ENCODE results near the gene SP2.

Gene SP2

DNA sequence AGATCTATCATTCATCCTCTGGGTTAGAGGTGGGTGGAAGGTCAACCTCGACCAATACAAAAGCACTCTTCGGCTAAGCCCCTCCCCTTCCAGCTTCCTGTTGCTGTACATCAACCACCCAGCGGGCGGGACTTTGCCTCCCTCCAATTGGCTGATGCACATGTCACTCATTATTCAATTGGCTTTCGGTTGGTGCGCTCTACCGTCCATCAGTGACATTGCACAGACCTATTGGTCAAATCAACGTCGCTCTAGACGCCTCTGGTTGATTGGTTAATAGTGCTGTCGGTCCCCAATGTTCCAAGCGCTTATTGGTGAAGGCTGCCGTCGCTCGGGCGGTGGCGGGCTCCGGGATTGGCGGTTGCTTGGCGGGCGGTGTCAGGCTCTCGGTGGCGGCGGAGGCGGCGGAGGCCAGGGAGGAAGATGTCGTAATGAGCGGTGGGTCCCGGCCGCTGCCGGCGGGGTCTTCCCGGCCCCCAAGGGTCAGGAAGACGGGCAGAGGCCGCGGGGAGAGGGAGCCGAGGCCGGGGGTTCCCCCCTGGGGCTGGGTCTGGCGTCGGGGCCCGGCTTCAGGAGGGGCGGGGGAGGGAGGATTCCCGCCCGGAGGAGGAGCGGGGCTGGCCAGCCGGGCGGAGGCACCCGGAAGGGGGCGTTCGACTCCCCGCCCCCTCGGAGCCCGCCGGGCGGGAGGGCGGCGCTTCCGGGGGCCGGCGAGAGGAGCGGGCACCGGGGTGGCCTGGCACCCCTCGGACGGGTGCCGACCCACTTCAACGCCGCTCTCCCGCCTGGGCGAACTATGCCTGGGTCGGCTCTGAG is at the start of gene SP2:
TSS of gene SP2 (plus strand) at position 381 of the 816 bp plus-strand sequence. CDS start at position 432, 51 bp downstream.
- peak; percentile 98 for FAIRE-seq

DNA sequence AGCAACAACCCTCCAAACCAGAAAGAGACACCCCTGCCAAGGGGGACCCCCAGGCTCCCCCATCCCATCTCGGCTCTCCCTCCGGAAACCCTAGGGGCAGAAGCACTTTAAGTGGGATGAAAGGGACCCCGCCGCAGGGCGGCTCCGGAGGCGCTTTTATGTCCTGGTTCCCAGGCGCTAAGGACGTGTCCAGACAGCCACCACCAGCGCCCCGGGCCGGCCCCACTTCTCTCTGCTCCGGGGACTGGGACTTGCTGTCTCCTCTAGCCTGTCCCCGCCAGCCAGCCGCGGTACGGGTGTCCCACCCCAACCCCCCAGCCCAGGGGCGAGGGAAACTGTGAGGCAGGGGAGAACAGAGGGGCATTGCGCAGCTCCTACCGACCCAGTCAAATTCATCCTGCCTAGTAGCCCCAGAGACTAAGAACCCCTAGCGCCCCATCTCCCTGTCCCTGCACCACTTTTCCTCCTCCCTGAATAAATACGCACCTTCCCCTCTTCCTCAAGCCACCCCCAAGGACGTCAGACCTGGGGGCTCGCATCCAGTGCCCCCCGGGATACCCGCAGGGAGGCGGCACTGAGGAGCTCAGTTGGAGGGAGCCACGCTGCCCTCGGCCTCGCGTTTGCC is 49.2 kb upstream of the SP2 start:
- no peak for FAIRE-seq

DNA sequence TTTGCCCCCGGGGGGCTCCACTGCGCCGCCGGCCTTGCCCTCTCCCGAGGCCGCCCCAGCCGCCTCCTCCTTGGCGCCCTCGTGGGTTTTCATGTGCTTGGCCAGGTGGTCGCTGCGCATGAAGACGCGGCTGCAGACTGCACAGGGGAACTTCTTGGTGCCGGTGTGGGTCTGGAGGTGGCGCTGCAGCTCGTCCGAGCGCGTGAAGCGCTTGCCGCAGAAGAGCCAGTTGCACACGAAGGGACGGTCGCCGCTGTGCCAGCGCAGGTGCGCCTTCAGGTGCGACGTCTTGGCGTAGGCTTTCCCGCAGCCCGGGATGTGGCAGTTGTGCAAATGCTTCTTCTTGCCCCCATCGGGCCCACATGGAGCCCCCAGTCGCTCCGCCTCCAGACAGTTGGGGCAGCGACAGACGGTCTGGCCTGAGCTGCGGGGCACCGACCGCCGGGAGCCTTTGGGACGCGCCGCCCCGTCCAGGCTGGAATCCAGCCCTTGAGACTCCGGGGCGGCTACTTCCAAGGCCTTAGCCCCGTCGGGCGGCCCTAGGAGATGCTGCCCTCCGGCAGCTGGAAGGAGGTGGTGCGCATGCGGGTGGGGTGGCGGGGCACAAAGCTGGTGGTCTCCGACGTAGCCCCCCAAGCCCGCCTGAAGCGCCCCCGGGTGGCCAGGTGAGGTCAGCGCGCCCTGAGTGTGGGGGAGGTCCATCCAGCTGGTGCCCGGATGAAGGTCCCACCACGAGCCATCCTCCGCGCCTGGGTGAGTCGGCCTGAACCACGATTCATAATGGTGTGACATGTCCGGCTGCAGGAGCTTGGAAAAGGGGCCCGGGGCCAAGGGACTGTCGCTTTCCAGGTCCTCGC is 48.5 kb upstream of the SP2 start:
- FAIRE-seq: no peak

DNA sequence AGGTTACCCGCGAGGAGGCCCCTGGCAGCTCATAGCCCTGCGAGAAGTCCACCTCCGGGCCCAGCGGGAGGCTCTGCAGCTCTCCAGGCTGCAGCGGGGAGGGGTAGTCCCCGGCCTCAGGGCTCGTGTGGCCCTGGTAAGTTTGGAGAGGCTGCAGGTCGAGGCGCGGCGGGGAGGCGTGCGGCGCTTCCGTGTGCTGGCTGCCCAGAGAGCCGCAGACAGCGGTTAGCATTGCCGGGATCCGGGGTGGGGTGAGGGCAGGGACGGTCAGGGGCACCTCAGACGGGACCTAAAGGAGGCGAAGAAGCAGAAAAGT is 47.9 kb upstream of the SP2 start:
- no peak for FAIRE-seq

DNA sequence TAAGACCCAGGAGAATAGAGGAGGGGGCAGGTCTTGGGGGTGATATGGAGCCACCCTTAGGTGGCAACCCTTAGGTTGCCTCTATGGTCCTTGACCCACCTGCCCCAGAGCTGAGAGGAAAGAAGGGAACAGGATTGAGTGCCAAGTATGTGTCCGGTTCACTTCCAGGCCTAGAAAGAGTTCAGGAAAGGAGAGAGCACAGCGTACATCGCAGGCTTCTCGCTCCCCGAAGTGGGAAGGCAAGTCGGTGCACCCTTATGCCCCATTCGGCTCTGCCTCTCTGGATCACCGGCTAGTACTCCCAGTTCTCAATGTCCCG is 45.7 kb upstream of the SP2 start:
- FAIRE-seq: no peak

DNA sequence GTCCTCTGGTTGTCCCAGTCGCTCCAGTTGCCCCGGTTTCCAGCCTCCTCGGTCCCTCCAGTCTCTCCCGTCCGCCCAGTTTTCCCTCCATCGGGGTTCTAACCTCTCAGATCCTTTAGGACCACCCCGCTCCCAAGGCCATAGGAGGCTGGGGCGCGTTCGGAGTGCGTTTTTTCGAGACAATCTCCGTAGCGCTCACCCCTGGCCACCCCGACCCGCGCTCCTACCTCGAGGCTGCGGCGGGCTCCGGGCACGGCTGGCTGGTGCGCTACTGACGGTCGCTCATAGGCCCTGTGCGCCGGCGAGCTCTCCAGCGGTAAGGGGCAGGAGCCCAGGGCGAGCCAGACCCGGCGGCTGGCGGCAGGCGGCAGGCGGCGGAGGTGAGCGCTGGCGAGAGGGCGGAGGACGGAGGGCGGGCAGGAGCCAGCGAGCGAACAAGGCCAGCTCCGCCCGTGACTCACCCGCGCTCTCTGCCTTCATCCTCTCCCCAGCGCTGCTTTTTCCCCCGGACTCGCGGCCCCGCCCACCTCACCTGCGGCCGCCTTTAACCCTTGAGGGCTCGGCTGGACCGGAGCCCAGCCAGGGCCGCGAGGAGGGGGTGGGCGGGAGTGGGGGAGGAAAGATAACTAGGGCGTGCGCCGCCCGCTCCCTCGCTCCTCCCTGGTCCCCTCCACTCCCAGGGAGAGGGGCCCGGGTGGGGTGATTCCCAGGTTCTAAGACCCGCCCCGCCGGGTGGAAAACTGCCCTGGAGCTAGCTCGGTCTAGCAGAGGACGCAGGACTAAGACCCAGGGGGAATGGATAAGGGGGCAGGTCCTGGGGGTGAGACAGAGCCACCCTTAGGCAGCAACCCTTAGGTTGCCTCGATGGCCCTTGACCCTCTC is 45.1 kb upstream of the SP2 start, which contains the start of gene SP6:
TSS of gene SP6 (minus strand) at position 472 of the 882 bp plus-strand sequence. CDS start 2,734 bp downstream, outside the sequence.
- no peak for FAIRE-seq

DNA sequence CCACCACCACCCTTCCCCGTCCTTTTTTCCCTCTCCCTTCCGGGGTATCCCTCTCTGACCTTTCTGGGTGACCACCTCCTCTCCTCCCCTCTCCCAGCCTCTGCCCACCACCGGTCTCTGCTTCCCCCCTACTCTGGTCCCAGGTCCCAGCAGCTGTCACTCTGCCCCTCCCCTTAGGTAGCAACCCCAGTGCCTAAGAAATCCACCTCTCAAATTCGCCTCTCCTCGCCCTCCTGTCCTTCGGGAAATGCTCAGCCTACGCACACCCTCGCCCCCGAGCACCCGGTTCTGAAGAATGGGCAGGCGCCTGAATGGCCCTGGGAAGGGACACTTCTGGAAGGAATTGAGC is 44.3 kb upstream of the SP2 start:
- no peak for FAIRE-seq

DNA sequence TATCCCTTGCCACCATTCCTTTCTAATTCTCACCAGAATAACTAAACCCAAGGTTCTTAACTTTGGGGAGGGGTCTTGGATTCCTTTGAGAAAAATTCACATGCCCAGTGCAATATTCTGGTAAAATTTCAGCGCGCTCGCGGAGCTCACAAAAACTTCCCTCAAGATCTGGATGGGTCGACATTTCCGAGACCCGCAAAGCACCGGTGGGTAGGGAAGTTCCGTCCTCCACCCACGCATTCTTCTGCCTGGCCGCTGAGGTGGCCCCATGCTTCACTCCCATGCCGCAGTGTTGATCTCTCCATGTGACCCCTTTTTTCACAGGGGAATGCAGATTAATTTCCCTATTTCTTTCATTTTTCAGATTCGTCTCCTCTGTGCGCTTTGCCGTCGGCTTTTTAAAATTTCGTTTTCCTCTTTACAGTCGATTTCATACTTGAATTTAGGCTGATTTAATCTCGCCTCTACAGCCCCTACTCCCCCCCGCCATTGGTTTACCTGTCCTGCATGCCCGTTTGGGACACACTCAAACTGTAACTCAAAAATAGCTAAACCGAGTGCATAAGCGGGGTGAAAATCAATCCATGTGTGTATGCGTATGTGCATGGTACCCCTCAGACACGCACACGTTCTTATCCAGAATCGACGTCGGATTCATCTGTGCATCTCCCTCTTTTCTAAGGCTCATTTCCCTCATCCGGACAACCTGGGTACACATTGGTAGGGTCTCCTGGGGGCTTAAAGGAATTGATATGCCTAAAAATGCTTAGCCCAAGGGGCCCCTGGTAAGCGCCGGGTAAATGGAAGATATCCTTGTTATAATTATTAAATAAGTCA is 43.7 kb upstream of the SP2 start:
- FAIRE-seq: no peak

DNA sequence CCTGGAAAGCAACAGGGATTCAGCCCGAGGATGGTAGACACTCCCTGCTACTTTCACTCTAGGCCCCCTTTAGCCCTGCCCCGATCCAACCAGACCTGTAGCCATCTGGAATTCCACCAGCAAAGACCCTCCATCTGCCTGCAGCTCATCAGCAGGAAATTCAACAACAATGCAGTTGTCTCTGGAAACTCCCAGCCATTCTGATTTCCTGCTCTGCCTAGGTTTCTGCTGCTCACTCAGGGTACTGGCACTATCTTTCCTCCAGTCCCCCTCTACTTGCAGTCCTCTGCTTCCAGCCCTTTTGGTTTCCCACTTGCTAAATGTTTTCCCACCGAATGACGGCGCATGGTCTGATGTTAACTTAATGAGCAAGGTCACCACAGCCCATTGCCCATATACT is 42.4 kb upstream of the SP2 start:
- FAIRE-seq: no peak

DNA sequence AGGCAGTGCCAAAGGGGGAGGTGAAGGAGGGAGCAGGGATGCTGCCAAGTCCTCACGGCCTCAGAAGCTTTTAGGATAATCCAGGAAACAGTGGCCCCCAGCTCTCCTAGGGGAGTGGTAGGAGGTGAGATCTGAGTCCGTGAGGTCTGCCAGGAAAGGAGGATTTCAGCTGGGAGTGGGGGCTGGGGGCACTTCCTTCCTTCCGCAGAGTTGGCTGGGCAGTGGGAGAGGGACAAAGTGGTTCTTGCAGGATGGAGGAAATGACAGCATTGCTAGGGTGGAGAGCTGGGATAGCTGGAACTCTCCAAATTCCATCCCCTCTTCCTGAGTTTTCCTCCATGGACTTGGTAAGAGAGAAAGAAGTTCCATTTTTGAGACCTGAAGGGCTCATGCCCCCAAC is 40.3 kb upstream of the SP2 start:
- FAIRE-seq: no peak

DNA sequence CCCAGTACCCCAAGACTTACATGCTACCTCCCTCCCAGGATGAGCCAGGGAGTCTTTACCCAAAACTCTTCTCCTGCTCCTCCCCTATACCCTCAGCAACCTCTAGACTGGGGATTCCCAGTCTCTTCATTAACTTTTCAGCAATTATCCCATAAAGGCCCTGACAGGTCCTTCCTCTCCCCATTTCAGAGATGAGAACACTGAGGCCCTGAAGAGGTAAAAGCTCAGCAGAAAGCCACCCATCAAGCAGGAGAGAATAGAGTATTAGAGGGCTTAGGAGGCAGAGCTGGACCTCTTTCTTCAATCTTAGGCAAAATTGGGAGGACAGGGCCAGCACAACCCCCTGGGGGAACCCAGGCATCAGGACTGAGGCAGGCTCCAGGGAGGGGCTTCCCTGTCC is 39.2 kb upstream of the SP2 start:
- no peak for FAIRE-seq

DNA sequence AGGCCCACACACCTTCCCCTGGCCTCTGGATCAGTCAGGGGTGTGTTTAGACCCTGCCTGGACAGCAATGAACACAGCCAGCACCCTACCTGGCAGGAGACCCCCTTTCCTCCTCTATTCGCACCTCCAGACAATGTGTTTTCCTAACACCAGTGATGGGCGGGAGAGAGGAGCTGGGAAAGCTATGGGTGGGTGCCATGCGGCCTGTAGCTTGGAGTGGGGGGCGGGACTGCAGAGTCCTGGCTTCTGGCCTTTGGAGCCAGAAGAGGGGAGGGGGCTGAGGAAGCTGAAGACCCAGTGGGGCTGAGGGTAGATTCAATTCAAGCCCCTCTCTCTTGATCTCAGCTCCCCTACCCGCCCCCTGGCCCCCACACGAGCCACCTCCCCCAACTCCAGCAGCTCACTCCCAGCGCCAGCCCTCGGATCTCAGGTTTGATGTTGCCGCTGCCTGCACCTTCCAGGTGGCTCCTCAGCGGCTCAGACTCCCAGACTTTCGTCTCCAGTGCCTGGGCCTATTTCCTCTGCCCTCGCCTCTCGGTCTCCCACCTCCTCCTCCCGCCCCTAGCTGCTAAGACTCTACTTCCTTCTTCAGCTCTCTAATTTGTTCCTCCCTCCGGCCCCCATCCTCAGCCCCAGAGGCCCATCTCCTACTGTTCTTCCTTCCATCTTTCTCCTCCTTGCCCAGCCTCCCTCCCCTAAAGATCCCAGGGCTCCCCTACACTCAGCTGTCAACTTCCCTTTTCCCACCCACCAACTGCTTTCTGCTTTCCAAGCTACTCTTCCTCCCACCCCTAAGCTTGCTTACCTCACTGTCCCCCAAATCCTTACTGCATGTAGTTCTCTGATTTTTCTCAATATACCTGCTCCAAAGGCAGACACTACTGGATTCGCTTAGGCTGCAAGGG is 38.2 kb upstream of the SP2 start:
- FAIRE-seq: no peak

DNA sequence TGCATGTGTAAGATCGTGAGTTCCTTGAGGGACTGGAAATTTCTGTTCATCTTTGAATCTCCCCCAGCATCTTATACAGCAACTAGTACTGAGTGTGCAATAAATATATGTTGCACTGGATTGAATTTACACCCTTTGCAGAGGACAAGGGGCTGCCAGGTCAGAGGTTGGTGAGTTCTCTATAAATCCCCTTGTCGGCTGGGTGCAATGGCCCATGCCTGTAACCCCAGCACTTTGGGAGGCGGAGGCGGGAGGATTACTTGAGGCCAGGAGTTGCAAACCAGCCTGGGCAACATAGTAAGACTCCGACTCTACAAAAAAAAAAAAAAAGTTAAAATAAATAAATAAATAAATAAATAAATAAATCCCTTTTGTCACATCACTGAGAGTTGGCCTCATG is 35.6 kb upstream of the SP2 start:
- FAIRE-seq: no peak

DNA sequence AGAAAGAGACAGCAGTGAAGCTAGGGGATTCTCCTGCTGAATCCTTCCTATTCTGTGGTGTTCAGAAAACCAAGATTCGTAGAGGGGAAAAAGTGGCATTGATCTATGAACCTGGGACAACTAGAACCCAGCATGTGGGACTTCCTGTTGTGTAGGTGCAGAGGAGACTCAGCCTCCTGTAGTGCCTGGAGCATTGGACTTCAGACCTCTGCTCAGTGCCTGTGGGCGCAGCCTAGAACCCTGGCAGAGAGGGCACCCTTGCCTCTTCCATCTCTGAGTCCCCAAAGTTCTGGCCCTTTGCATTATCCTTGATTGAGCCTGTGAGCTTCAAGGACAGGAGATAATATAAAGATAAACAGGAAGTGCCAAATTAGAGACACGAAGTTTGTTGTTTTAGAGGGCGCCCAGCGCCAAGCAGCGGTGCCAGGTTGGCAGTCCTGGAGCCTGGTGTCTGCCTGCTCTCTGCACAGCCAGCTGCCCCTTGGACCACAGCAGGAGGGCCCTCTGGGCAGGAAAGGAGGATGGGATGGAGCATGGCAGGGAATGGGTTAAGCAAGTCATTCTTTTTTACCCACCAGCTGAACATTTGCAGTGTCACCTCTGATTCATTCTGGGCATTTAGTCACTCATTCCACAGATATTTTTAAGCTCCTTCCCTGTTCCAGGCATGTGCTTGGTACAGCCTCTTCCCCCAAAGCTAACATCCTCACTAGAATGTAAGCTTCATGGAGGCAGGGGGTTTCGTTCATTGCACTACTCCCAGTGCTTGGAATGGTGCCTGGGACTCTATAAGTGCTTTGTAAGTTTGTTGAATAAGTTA is 33.2 kb upstream of the SP2 start:
- no peak for FAIRE-seq

DNA sequence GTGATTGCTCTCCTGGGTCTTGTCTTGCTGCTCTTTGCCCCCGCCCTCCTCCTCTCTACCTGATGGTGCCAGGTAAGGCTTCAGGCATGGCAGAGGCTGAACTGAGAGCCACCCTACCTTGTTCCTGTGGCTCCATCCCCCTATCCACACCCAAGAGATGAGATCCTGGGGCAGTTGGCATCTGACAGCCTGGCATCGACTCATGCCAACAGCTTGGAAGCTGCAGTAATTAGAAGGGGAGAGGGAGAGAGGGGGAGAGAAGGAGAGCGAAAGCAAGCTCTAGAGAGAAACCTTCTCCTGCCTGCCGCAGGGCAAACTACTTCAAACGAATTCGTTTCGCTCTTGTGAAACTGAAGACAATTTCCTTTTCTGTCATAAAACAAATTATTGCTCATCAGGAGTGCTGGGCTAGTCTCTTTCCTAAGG is 31.2 kb upstream of the SP2 start:
- FAIRE-seq: no peak

DNA sequence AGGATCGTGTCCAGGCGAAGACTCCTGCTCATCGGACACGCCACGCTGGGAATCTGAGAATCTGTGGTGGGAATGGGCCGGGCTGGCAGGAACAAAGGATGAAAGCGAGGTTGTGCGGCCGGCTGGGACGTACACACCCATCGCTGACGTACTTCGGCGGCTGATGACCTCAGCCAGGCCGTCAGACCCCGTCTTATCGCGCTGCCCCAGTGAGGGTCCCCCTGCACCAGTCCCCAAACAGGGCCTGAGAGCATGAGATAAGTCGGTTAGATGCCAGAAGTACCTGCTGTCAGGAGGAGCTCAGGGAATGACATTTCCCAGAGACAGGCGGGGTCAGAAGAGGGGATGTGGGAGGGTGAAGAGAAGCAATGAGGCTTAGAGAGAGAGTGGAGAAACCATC is 29.1 kb upstream of the SP2 start:
- FAIRE-seq: no peak

DNA sequence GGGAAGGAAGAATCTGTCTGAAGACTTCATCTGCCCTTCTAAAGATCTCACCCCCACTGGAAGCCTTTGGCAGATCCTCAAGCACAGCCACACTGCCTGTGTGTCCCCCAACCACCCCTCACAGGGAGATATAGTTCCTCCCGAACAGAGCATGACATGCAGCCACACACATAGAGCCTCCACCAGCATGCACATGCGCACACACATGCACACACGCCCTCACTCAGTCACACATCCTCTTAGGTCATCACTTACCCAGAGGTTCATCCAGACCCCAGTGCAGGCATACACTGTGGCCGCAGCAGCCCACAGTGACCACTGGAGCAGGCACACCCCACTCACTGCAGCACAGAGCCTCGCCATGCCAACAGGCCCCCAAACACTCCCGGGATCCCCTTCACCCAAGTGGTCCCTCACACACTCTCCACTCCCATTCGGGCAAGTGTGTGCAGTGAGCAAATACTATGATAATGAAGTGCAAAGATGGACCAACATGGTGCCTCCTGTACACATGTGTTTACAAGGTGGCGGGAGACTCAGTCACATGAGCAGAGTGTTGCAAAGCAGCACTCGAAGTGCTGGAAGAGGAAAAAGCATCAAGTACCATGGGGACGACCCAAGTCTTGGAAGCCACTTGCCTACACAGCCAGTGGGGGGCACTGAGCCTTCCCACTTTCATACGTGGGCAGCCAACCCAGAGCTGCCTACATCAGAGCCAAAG is 28.1 kb upstream of the SP2 start:
- FAIRE-seq: no peak

DNA sequence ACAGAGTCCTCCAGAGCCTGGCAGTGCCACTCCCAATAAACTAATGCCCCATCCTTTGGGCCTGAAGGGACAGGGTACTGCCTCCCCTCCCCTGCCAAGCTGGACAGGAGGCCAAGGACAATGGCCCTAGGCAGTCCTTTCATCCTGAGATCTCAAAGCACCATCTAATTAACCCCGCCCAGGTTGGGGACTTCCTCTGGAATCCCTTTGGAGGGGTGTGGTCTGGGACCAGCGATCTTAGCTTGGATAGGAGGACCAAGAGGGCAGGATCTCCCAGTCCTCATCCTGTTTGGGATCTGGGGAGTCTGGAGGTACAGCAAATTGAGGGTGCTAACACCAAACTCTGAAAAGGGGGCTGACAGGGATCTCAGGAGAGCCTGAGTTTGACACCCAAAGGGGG is 26.9 kb upstream of the SP2 start:
- no peak for FAIRE-seq

DNA sequence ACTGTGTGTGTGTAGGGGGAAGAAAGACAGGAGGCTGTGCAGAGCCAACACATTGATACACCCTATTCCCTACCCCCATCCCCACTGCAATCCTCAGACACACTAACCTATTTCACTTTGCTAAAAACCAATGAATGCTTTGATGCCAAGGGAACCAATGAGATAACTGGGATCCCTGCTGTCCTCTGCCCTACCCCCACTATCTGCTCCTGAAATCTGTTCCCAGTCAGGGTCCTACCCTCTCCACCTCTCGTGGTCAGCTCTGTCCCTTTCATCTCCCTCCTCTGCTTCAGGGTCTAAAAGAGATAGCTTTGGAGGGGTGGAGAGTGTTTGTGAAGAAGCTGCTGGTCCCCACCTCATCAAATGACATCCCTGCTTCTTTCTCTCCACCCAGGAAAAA is 26.0 kb upstream of the SP2 start:
- FAIRE-seq: no peak
